ENCODE data around the gene KCNQ2. TPM values are rescaled to one million over a fixed set of nuclear protein-coding genes. Genes with fewer than 3 reads are reported as not detected.

The KCNQ2 gene
- total and polyA plus RNA-seq, 8 donors, result 0.03 to 2.2 (median 0.25) TPM; not detected in 5

DNA sequence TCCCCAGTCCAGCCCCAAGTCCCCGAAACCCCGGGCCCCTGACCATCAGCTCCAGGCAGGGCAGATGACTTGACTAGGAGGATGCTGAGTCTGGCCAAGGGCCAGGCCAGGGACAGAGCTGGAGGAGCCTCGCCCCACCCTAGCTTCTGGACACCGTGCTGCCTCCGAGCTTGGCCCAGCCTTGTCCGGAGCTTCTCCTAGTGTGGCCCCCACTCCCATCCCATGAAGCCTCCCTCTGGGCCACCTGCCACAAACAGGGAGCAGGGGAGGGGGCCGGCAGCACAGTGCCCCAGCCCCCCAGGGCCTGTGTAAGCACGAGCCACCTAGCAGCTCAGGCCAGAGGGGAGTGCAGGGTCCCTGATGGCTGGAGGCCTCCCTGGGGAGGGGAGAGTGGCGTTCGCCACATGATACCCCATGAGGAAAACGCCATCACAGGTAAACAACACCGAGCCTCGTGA, 21.1 kb upstream of the KCNQ2 start:
- H3K36me3 ChIP-seq, result peaks cover 0 to 4% (median 0%) of the 10 kb centered on the region in 4 donors
- TF ChIP-seq POLR2A (IDR thresholded peaks at IDR 0.05) (no peak), POLR2AphosphoS5 (IDR thresholded peaks at IDR 0.05) (no peak), EP300 (IDR thresholded peaks at IDR 0.05) (no peak)
- no peak overlapping the region for H3K27ac ChIP-seq
- H3K27me3 ChIP-seq, result peaks cover 9 to 75% (median 37%) of the 10 kb centered on the region in 3 donors
- H3K9me3 ChIP-seq, result no peaks in the 10 kb centered on the region
- DNase-seq, result no peak
- intact Hi-C loops (cut with DNase I; ENCODE audit: low total_unique reads), result no loop called here
- 56 to 80% (median 61%) methylated on average over 3 to 13 of the region's 13 CpGs for WGBS, 5 donors
- H3K4me1 ChIP-seq, result peaks cover 14 to 27% (median 27%) of the 10 kb centered on the region in 4 donors
- no peak overlapping the region for H3K4me3 ChIP-seq

DNA sequence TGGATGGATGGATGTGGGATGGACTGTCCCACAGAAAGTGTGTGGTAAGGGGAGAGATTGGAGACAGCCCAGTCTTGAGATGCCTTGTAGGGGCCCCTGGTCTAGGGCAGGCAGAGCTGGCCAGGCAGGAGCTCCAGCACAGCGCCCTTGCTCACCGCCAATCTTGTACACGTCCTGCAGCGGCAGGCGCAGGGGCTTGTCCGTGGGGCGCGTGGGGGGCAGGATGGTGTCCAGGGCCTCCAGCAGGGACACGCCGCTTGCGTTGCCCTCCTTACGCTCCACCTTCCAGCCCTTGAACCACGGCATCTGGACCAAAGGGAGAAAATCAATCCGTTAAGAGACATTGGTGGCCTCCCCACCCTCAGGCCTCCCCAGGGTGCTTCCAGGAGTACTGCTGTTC, 20.5 kb upstream of the KCNQ2 start:
- WGBS, 5 donors, result 89 to 97% (median 94%) methylated on average over 11 to 14 of the region's 14 CpGs
- peaks cover 8 to 26% (median 25%) of the 10 kb centered on the region in 4 donors for H3K4me1 ChIP-seq
- no peak overlapping the region for H3K27ac ChIP-seq
- TF ChIP-seq POLR2AphosphoS5 (IDR thresholded peaks at IDR 0.05) (no peak), EP300 (IDR thresholded peaks at IDR 0.05) (no peak), POLR2A (IDR thresholded peaks at IDR 0.05) (no peak)
- TF ChIP-seq, protein P1, sequence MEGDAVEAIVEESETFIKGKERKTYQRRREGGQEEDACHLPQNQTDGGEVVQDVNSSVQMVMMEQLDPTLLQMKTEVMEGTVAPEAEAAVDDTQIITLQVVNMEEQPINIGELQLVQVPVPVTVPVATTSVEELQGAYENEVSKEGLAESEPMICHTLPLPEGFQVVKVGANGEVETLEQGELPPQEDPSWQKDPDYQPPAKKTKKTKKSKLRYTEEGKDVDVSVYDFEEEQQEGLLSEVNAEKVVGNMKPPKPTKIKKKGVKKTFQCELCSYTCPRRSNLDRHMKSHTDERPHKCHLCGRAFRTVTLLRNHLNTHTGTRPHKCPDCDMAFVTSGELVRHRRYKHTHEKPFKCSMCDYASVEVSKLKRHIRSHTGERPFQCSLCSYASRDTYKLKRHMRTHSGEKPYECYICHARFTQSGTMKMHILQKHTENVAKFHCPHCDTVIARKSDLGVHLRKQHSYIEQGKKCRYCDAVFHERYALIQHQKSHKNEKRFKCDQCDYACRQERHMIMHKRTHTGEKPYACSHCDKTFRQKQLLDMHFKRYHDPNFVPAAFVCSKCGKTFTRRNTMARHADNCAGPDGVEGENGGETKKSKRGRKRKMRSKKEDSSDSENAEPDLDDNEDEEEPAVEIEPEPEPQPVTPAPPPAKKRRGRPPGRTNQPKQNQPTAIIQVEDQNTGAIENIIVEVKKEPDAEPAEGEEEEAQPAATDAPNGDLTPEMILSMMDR (IDR thresholded peaks at IDR 0.05), result no peak
- peaks cover 0 to 4% (median 0%) of the 10 kb centered on the region in 4 donors for H3K36me3 ChIP-seq
- H3K27me3 ChIP-seq, result peaks cover 14 to 75% (median 35%) of the 10 kb centered on the region in 3 donors
- no peak overlapping the region for H3K4me3 ChIP-seq
- intact Hi-C loops (cut with DNase I; ENCODE audit: low total_unique reads), result no loop called here
- no peak for DNase-seq
- H3K9me3 ChIP-seq, result no peaks in the 10 kb centered on the region

DNA sequence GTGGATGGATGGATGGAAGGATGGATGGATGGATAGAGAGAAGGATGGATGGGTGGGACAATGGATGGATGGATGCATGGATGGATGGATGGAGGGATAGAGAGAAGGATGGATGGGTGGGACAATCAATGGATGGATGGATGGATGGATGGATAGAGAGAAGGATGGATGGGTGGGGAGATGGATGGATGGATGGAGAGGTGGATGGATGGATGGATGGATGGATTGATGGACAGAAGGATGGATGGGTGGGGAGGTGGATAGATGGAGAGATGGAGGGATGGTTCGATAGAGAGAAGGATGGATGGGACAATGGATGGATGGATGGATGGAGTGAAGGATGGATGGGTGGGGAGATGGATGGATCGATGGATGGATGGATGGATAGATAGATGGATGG, 20.1 kb upstream of the KCNQ2 start:
- Histone ChIP-seq H3K36me3 (peaks cover 0 to 4% (median 0%) of the 10 kb centered on the region in 4 donors), H3K4me3 (no peak overlapping the region), H3K27ac (no peak overlapping the region), H3K27me3 (peaks cover 10 to 75% (median 35%) of the 10 kb centered on the region in 3 donors), H3K4me1 (peaks cover 8 to 28% (median 21%) of the 10 kb centered on the region in 4 donors), H3K9me3 (no peaks in the 10 kb centered on the region)
- intact Hi-C loops (cut with DNase I; ENCODE audit: low total_unique reads), result no loop called here
- TF ChIP-seq, protein P1 (IDR thresholded peaks at IDR 0.05), result no peak
- no peak for TF ChIP-seq POLR2AphosphoS5 (IDR thresholded peaks at IDR 0.05)
- TF ChIP-seq EP300 (IDR thresholded peaks at IDR 0.05), result no peak
- TF ChIP-seq POLR2A (IDR thresholded peaks at IDR 0.05), result no peak
- no peak for DNase-seq
- WGBS, 5 donors, result 89 to 96% (median 93%) methylated on average over 2 of the region's 2 CpGs

DNA sequence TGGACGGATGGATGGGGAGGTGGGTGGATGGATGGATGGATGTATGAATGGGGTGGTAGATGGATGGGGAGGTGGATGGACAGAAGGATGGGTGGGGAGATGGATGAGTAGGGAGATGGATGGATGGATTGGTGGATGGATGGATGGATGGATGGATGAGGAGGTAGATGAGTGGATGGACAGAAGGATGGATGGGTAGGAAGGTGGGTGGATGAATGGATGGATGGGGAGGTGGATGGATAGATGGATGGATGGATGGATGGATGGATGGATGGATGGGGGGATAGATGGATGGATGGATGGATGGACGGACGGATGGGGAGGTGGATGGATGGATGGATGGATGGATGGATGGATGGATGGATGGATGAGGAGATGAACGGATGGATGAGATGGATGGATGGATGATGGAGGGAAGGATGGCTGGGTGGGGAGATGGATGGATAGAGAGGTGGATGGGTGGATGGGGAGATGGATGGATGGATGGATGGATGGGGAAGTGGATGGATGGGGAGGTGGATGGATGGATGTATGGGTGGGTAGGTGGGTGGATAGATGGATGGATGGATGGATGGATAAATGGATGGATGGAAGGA, 19.3 kb upstream of the KCNQ2 start:
- H3K27ac ChIP-seq, result no peak overlapping the region
- TF ChIP-seq, protein P1 (IDR thresholded peaks at IDR 0.05), result no peak
- TF ChIP-seq POLR2A (IDR thresholded peaks at IDR 0.05), result no peak
- TF ChIP-seq EP300 (IDR thresholded peaks at IDR 0.05), result no peak
- TF ChIP-seq POLR2AphosphoS5 (IDR thresholded peaks at IDR 0.05), result no peak
- intact Hi-C loops (cut with DNase I; ENCODE audit: low total_unique reads), result no loop called here
- H3K27me3 ChIP-seq, result peaks cover 9 to 75% (median 33%) of the 10 kb centered on the region in 3 donors
- 52 to 92% (median 59%) methylated on average over 4 of the region's 4 CpGs for WGBS, 5 donors
- peaks cover 8 to 24% (median 15%) of the 10 kb centered on the region in 4 donors for H3K4me1 ChIP-seq
- peaks cover 0 to 4% (median 0%) of the 10 kb centered on the region in 4 donors for H3K36me3 ChIP-seq
- no peaks in the 10 kb centered on the region for H3K9me3 ChIP-seq
- no peak for DNase-seq
- no peak overlapping the region for H3K4me3 ChIP-seq

DNA sequence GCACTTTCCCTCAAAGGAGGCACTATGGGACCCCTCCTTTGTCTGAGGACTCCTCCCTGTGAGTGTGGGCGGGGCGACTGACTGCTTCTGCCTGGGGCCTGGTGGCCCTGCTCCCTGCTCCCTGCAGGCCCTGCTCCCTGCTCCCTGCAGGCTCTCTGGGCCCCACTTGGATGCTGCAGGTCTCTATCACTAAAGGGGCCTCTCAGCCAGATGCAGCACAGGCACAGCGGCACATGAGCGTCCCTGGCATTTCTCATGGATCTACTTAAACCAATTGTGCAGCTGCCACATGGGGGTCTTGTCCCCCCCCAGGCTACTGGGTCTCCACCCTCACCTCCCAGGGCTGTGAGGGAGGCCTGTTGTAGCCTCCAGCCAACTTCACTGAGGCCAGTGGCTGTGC, 18.6 kb upstream of the KCNQ2 start:
- 66 to 89% (median 82%) methylated on average over 3 to 4 of the region's 4 CpGs for WGBS, 5 donors
- TF ChIP-seq, protein P1 (IDR thresholded peaks at IDR 0.05), result no peak
- no peak for TF ChIP-seq EP300 (IDR thresholded peaks at IDR 0.05)
- TF ChIP-seq POLR2A (IDR thresholded peaks at IDR 0.05), result no peak
- TF ChIP-seq POLR2AphosphoS5 (IDR thresholded peaks at IDR 0.05), result no peak
- peaks cover 0 to 4% (median 0%) of the 10 kb centered on the region in 4 donors for H3K36me3 ChIP-seq
- peaks cover 9 to 77% (median 30%) of the 10 kb centered on the region in 3 donors for H3K27me3 ChIP-seq
- intact Hi-C loops (cut with DNase I; ENCODE audit: low total_unique reads), result no loop called here
- no peak for DNase-seq
- H3K9me3 ChIP-seq, result peaks cover 0 to 5% (median 5%) of the 10 kb centered on the region in 4 donors
- no peak overlapping the region for H3K4me3 ChIP-seq
- H3K27ac ChIP-seq, result no peak overlapping the region
- peaks cover 2 to 17% (median 8%) of the 10 kb centered on the region in 4 donors for H3K4me1 ChIP-seq

All from stomach (tissue), 9 donors.